Measurements from ENCODE around the gene MYRFL.

MYRFL gene

DNA sequence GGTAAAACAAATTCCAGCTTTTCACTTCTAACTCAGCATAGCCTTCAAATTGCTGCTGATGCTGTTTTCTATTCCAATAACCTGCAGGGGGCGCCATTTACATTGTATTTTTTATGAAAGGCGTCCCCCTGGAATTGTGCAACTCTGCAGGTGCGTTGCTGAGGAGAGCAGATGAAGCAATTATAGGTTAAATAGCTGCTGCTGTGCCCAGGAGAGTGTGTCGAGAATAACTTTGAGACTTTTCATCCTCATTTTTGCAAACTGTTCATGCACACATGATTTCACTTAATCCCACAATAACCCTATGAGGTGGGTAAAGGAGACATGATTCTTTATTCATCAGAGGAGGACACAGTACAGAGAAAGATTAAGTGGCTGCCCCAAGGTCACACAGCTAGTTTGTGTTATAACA is 75.7 kb downstream of the MYRFL start:
- peak; percentile 78 for DNase-seq

GRCh38 chr12:69901221-69901905 is 76.3 kb downstream of the MYRFL start:
- no peak for DNase-seq

DNA sequence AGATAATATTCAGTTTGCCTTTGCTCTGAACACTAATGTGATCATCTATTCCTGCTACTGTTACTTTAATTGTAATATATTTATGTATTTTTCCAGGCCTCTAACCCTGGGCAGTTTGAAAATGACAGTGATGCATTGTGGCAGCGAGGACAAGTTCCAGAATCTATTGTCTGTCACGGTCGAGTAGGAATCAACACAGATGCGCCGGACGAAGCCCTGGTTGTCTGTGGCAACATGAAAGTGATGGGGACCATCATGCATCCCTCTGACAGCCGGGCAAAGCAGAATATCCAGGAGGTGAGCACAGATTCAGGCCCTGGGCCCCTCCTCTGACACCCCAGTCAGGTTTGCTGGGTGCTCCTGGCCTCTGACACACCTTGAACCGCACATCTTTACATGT is 78.5 kb downstream of the MYRFL start:
- no peak for DNase-seq

- no peak for DNase-seq
These were observed 79.8 kb downstream of the MYRFL start for GRCh38 chr12:69904777-69905176.

GRCh38 chr12:69905801-69906200 is 80.8 kb downstream of the MYRFL start:
- DNase-seq, result no peak

GRCh38 chr12:69906411-69907216 is 81.6 kb downstream of the MYRFL start:
- no peak for DNase-seq

DNA sequence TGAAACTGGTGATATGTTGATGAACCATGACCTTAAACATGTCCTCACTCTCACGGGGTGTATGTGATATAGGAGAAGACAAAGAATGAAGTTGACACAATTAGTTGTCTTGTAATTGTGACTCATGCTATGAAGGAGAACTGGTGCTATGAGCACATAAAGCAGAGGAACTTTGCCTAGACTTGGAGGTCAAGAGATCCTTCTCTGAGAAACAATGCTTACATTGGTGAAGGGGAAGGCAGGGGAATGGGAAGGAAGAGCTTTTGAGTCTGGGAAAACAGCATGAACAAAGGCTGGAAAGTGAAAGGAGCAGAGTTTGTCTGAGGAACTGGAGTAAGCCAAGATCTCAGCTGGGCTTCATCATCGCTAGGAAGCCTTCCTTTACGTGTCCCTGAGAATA is 83.2 kb downstream of the MYRFL start:
- no peak for DNase-seq

DNA sequence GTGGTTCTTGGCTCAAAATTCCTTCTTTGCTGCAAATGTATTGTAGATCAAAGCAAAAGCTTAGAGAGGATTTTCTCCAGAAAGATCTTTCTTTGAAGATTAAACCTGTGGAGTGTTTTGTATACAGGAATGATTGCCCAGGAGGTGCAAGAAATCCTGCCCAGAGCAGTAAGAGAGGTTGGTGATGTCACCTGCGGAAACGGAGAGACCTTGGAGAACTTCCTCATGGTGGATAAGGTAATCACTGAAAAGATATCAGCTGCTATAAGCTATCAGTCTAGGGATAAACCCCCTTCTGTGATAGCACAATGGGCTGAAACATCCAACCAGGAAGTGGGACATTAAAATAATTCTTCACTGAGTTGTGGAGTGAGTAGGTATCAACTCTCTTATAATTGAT is 85.7 kb downstream of the MYRFL start:
- DNase-seq, result no peak

DNA sequence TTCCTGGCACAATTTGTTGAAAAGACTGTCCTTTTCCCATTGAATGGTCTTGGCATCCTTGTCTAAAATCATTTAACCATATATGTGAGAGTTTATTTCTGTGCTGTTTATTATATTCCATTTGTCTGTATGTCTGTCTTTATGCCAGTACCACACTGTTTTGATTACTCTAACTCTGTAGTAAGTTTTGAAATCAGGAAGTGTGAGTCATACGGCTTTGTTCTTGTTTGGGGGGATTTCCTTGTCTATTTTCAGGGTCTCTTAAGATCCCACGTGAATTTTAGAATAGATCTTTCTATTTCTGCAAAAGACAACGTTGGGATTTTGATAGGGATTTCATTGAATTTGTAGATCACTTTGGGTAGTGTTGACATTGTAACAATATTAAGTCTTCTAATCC is 88.5 kb downstream of the MYRFL start:
- no peak for DNase-seq

- no peak for DNase-seq
These were observed 90.9 kb downstream of the MYRFL start for GRCh38 chr12:69915964-69916363.

GRCh38 chr12:69916544-69917235 is 91.7 kb downstream of the MYRFL start:
- no peak for DNase-seq

- no peak for DNase-seq
These were observed 93.3 kb downstream of the MYRFL start for GRCh38 chr12:69918287-69918686.

DNA sequence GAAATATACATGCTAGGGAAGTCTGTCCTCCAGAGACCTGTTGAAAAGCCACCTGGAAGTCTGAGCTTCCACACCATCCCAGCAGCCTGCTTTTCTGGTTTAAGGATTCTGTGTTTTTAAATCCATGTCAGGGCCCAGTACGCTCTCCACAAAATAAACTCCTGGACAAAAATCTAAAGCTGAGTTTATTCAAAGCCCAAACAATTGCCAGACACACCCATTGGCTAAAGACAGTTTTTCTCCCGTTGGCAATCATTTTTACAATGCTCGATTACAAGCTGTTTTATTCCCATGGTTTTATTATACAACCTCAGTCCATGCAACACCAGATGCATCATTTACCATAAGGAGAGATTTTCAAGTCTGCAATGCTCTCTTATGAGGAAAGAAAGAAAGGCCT is 94.5 kb downstream of the MYRFL start:
- no peak for DNase-seq

DNA sequence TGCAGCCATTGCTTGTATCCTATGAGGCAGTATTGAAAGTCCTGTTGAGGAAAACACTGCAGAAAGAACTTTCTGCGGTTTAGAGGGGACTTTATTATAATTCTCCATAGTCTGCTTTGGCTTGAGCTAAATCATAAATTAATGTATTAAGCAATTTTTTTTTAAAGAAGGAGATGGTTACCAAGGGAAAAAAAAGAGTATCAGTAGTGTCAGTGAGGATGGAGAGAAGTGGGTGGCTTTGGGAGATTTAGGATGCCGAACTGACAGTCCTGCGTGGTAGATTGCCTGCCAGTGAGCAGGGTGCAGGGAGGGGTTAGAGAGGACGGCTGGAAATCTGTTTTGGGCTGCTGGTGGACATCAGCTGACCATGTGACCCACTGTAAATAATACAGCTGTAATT is 96.8 kb downstream of the MYRFL start:
- DNase-seq, result no peak

DNA sequence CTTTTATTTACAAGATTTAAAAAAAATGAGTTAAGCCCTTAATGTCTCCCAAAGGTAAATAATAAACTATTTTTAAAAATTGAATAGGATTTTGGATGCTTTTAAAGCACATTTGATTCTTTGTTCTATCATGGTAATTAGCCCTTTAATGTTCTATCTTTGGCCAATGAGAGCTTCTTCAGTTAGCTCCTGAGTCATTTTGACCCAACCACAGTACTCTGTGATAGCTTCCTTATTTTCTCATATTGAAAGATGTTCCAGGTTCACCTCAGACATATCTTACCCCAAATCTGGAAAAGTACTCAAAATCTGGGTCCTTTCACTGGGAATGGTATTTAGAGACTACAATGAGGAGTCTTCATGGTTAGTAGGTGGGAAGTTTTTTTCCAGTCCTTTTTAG is 98.0 kb downstream of the MYRFL start:
- DNase-seq, result no peak

DNA sequence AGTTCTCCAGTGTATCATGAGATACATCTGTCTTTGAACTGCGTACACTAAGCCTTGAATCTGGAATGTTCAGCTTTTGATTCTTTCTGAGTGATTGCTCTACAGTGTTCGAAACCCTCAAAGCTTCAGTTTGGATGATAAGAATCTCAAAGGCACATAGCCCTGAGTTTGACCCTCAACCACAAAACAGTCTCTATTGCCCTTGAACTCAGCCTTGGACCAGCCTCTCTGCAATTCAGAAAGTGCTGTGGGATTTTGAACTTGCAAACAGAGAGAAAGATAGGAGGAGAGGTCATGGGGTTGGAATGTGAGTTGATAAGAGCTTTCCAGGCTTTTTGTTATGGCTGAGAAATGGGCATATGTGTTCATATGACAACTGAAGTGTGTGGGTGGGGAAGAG is 100.3 kb downstream of the MYRFL start:
- no peak for DNase-seq

DNA sequence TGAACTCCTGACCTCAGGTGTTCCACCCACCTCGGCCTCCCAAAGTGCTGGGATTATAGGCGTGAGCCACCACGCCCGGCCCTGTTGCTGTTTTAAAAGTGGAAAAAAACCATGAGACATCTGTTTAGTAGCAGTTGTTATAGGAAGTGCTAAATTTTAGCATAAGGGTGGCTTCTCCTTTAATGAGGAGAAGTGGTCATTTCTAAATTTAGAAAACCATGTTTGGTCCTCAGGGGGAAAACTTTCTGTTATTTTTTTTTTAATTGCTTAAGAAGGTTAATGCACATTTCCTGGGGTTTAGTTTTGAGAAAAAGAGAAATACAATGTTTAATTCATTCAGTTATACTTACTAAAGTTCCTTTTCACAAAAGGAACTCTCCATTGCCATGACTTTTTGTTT is 102.1 kb downstream of the MYRFL start:
- DNase-seq, result no peak

DNA sequence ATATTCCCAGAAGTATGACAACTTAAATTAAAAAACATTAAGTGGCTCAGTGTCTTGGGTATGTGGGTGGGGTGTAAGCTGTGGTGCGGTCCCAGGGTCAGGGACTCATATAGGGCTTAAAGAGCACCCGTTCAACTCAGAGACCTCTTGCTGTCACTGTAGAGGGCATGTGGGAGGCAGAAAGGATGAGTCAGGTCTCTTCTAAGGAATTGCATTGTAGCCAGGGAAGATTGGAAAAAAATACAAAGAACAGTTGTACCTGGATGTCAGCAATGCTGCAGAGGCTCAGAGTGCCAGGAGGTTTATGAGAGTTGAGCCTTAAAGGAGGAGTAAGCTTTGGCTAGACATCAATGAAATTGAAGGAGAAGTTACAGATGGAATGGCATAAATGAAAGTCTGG is 104.1 kb downstream of the MYRFL start:
- DNase-seq, result no peak

- DNase-seq, result no peak
These were observed 104.5 kb downstream of the MYRFL start for GRCh38 chr12:69929531-69929930.

GRCh38 chr12:69931569-69931968 is 106.5 kb downstream of the MYRFL start:
- no peak for DNase-seq

GRCh38 chr12:69932154-69932553 is 107.1 kb downstream of the MYRFL start:
- no peak for DNase-seq

- no peak for DNase-seq
These were observed 107.9 kb downstream of the MYRFL start for GRCh38 chr12:69932676-69933552.

GRCh38 chr12:69934011-69934410 is 109.0 kb downstream of the MYRFL start:
- DNase-seq, result no peak
